Frontal cortex (tissue), 4 donors: ENCODE results near the gene RPS6KC1. TPM values are rescaled to one million over a fixed set of nuclear protein-coding genes. Genes with fewer than 3 reads are reported as not detected.

Source experiments
- DNase-seq, 2 donors: peaks; one replicate each; pipeline ENCODE4 v3.0.0; 2012; ENCODE audit warnings: low spot score in 2 of 2
- FAIRE-seq: peaks from 2 replicates; lab custom pipeline; 2012; peaks lifted over from hg19 to GRCh38; lab: Jason Lieb, UNC
- total RNA-seq: library from RNA; depleted of rRNA; stranded (reverse); fragments of >200 nt; gene quantifications from one replicate; pipeline ENCODE4 v1.2.3, GENCODE V29; 2014
- donor health status: control.
- donor health status: control.
- donor health status: control.

RPS6KC1 gene
- total RNA-seq, 1 donor from 2014 or later, result 79.5 TPM

- no peak for FAIRE-seq
- DNase-seq, result no peak
These were observed 209.5 kb downstream of the RPS6KC1 start for GRCh38 chr1:213260311-213261075.

GRCh38 chr1:213264531-213264930, 213.5 kb downstream of the RPS6KC1 start:
- DNase-seq (no peak), FAIRE-seq (no peak)

GRCh38 chr1:213266983-213267772, 216.1 kb downstream of the RPS6KC1 start:
- FAIRE-seq (peak; percentile 36), DNase-seq (no peak)

GRCh38 chr1:213268221-213268620, 217.2 kb downstream of the RPS6KC1 start:
- FAIRE-seq (peak; percentile 39), DNase-seq (no peak)

GRCh38 chr1:213269829-213270228, 218.8 kb downstream of the RPS6KC1 start:
- no peak for DNase-seq
- no peak for FAIRE-seq

- FAIRE-seq (no peak), DNase-seq (no peak)
These were observed 222.5 kb downstream of the RPS6KC1 start for GRCh38 chr1:213273546-213273945.

GRCh38 chr1:213274140-213274539, 223.1 kb downstream of the RPS6KC1 start:
- FAIRE-seq, result no peak
- no peak for DNase-seq

- FAIRE-seq, result no peak
- no peak for DNase-seq
These were observed 224.3 kb downstream of the RPS6KC1 start for GRCh38 chr1:213275293-213275692.

- no peak for FAIRE-seq
- DNase-seq, result no peak
These were observed 225.2 kb downstream of the RPS6KC1 start for GRCh38 chr1:213276236-213276635.

GRCh38 chr1:213277036-213277435, 226.0 kb downstream of the RPS6KC1 start:
- FAIRE-seq, result no peak
- no peak for DNase-seq

GRCh38 chr1:213279410-213279809, 228.4 kb downstream of the RPS6KC1 start:
- DNase-seq (no peak), FAIRE-seq (no peak)

- FAIRE-seq (no peak), DNase-seq (no peak)
These were observed 230.7 kb downstream of the RPS6KC1 start for GRCh38 chr1:213281640-213282301.

GRCh38 chr1:213284626-213285025, 233.6 kb downstream of the RPS6KC1 start:
- FAIRE-seq (no peak), DNase-seq (no peak)

GRCh38 chr1:213286235-213286634, 235.2 kb downstream of the RPS6KC1 start:
- no peak for FAIRE-seq
- no peak for DNase-seq

- no peak for DNase-seq
- FAIRE-seq, result no peak
These were observed 236.9 kb downstream of the RPS6KC1 start for GRCh38 chr1:213287987-213288386.

GRCh38 chr1:213291526-213291925, 240.5 kb downstream of the RPS6KC1 start:
- FAIRE-seq, result no peak

GRCh38 chr1:213292614-213293013, 241.6 kb downstream of the RPS6KC1 start:
- no peak for FAIRE-seq
- no peak for DNase-seq

More at GRCh38 chr1:213291526-213291925, 240.5 kb downstream of the RPS6KC1 start:
- DNase-seq, result no peak

GRCh38 chr1:213295860-213296259, 244.8 kb downstream of the RPS6KC1 start:
- FAIRE-seq (no peak), DNase-seq (no peak)

GRCh38 chr1:213296558-213296957, 245.5 kb downstream of the RPS6KC1 start:
- no peak for DNase-seq
- FAIRE-seq, result no peak

- FAIRE-seq (no peak), DNase-seq (no peak)
These were observed 246.0 kb downstream of the RPS6KC1 start for GRCh38 chr1:213297021-213297420.

GRCh38 chr1:213300433-213300832, 249.4 kb downstream of the RPS6KC1 start:
- FAIRE-seq (no peak), DNase-seq (no peak)
